T-helper 22 cell (primary cell): Measurements from ENCODE around the gene PODXL2.

Experiments used
- DNase-seq: peaks from one replicate; pipeline ENCODE4 v3.0.0-alpha.2; 2020; ENCODE audit warnings: low read depth

The PODXL2 gene

GRCh38 chr3:127709320-127710060, 80.5 kb downstream of the PODXL2 start:
- DNase-seq, result no peak

DNA sequence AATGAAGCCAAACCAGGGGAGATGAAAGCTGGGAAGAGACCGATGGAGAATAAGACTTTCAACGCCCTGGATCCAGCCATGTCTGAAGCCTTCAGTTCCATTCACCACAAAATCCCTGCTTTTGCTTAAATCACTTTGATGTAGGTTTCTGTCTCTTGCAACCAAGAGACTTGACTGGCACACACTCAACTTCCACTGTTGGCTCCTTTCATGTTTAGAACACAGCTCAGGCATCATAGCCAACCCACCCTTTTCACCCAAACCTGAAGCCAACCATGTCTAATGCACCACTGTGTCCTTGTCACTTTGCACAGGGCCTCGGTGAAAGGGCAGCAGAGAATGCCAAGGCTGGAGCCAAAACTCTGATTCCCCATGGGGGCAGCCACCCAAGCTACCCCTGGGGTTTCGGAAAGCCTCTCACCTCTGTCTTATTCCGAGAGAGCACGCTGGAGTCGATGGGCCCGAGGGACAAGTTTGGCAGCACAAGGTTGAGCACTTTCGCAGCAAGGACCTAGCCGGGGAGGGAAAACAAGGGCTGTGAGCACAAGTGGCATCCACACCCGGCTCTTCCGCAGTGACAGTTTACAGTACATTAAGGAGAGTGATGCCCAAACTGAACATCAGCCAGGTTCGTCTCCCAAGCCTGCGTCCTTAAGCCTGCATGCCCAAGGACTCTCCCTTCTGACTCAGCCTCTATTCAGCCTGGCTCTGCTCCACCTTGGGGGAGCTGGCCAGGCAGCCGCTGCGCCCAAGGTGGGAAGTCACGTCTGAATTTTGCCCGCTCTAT, 81.4 kb downstream of the PODXL2 start:
- DNase-seq, result no peak

GRCh38 chr3:127711021-127711695, 82.2 kb downstream of the PODXL2 start:
- DNase-seq, result no peak

DNA sequence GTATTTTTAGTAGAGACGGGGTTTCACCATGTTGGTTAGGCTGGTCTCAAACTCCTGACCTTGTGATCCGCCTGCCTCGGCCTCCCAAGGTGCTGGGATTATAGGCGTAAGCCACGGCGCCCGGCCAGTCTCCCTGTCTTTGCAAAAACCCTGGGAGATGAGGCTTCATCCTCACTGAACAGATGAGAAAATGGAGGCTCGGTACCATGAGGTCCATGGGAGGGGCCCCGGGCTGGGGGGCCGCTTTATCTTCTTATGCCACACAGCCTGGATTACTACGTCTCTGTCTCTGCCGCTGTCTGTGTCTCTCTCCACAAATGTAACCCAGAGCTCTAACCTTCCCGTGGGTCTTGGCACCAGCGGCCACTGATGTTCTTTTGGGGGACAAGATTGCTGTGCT, 82.9 kb downstream of the PODXL2 start:
- no peak for DNase-seq

DNA sequence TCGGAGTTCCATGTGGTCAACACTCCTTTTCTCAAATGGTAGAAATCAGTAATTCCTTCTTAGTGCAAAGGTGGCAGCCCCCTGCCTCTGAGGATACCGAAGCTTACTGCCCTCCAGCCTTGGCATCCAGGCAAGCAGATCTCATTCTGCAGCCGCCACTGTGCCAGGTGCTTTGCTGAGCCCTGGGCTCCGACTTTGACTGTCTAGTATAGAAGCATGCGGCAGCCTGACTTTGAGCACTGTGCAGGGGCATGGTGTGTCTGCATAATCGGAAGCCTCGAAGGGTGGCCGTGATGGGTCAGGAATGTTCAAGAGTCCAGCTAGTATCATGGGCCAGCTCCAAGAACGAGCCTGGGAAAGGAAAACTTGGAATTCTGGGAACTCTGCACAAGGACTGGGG, 83.5 kb downstream of the PODXL2 start:
- DNase-seq, result no peak

DNA sequence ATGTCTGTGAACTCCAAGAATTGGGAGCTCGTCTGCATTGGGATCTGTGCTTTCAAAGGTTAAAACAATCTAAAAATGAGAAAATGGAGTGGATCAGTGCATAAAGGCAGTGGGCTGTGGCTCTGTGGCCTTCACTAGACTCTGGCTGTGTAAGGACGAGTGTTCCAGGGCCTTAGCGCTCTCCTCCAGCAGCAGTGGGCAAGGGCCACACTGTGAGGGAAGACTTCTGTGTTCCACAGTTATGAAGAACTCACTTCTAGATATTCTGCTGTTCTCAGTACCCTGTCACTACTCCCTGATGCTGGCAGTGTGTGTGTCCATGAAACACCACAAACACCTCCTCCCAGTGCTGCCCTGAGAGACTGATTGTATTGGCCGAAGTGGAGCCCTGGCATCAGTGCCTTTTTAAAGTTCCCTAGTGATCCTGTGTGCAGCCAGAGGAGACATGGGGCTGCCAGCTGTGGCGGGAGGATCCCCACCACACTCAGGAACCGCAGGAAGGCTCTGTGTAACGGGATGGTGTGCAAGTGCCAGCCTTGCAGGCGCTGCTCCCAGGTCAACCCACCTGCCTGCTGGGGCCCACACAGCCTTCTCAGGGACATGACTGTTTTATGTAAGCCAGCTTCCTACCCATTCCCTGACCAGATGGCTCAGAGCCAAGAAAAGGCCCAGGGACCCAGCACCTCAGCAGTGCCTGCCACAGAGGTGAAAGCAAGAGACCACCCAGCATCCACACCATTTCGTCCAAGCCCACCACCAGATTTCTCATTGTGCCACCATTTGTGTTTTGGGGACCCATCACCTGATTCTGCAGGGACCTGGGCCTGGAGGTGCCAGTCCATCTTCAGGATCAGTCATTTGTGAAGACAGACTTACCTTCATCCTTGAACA, 84.1 kb downstream of the PODXL2 start:
- DNase-seq, result no peak

DNA sequence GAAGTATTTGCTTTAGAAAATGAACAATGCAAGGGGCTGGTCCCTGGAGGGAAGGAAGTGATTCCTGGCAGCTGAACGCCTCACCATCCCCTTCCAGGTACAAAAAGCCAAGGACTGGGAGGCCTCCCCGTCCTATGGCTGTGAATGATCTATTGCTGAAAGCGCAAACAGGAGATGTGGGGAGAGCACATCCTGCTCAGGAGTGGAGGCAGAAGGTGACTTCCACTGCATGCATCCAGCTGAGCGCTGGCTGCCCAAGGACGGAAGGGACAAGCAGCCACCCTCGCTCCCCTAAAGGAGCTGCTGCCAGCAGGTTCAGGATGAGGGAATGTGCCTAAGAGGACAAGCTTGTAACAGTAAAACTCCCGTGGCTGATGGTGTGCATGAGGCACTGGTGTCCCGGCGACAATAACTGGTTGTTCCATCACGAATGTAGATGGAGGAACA, 85.2 kb downstream of the PODXL2 start:
- DNase-seq, result no peak

DNA sequence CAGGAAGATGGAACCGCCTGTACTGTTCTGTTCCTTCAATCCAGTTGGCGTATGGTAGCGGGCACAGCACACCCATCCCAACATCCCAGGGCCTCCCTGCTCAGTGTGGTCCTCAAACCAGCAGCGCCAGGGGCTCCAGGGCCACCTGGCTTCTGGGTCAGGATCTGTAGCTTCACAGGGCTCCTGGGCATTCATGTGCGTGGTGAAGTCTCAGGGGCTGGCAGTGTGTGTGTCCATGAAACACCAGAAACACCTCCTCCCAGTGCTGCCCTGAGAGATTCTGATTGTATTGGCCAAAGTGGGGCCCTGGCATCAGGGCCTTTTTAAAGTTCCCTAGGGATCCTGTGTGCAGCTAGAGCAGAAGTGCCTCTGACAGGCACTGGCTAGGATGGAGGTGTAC, 85.9 kb downstream of the PODXL2 start:
- no peak for DNase-seq

- no peak for DNase-seq
Observed at GRCh38 chr3:127715532-127715931, 86.5 kb downstream of the PODXL2 start.

GRCh38 chr3:127716384-127716783, 87.4 kb downstream of the PODXL2 start:
- DNase-seq, result no peak

GRCh38 chr3:127717357-127718244, 88.6 kb downstream of the PODXL2 start:
- DNase-seq, result no peak

DNA sequence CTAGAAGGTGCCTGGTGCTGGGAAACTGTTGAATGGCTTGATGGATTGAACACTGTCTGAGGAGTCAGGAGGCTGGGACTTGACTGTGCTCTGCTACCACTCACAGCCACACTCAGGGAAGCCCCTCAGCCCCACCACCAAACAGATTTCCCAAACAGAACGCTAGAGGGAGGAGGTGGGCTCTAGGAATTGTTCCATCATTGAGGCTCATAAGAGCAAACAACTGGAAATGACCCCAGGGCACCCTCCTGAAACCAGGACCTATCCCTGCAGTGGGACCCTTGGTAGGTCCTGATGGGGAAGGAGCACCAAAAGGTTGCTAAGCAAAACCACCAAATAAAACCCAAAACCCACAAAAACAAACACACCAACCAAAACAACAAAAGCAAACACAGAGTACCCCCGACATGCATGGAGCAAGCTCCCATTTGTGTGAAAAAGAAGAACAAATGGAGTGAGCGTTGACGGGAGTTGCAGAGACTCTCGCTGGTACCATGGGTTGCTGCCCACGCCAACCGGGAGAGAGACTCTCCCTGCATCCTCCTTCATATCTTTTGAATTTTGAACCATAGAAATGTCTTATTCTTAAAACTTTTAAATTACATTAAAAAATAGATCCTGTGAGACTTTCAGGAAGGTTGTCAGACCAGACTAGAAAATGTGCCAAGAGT, 89.4 kb downstream of the PODXL2 start:
- DNase-seq, result no peak

DNA sequence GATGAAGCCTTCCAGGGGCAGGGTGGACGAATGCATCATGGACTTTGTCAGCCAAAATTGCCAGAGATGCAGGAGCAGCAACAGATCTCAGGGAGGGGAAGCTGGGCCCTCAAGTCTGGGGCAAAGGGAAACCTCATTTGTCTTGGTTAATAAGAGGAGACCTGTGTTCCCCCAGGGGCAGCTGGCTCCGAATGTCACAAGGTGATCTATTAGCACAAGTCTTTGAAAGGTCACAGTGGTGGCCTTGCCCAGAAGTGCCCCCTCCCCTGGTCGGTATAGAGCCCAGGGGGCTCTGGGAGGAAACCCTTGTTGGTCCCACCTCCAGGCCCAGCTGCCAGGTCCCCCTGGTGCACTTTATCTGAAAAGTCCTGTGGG, 89.9 kb downstream of the PODXL2 start:
- DNase-seq, result no peak

DNA sequence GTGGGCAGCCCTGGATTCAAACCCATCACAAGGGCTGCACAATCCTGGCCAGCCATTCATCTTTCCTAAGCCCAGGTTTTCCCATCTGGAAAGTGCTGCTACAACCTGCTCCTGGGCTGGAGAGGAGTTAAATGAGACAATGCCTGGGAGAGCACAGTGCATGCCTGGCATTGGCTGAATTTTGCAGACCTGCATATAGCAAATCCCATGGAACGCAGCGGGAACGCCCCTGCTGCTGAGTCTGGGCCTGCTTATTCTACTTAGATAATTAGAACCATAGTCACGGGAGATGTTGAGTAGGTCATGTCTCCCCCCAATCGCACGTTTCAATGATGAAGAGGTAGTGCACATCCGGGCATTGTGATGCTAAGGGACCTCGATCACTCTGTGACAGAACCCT, 90.4 kb downstream of the PODXL2 start:
- no peak for DNase-seq

DNA sequence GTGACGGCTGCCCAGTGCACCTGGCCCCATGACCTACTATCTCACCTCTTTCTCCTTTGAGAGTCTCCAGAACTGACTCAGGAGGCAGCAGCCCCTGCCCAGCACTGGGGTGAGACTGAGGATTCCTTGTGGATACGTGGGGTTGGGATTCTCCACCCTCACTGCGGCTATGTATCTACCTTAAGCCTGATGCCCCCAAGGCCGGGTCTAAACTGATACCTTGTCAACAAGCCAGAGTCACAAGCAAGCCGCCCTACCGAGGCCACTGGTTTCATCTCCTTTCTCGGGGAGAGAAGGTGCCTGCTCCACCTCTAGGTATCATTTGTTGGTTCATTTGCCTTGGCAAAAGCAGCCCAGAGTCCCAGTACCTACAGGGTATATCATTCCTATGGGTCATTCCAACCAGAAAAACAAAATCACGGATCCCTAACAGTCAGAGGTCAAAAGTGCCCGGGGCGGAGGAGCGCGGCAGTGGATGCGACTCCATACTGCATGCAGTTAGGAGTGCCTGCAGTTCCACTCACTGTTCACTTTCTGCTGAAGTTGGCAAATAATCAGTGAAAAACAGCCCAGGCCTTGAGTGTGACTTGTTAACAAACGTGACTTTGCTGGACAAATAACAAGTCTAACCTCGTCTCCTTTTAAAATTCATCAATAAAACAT, 91.3 kb downstream of the PODXL2 start:
- no peak for DNase-seq

GRCh38 chr3:127720985-127721935, 92.3 kb downstream of the PODXL2 start:
- no peak for DNase-seq

DNA sequence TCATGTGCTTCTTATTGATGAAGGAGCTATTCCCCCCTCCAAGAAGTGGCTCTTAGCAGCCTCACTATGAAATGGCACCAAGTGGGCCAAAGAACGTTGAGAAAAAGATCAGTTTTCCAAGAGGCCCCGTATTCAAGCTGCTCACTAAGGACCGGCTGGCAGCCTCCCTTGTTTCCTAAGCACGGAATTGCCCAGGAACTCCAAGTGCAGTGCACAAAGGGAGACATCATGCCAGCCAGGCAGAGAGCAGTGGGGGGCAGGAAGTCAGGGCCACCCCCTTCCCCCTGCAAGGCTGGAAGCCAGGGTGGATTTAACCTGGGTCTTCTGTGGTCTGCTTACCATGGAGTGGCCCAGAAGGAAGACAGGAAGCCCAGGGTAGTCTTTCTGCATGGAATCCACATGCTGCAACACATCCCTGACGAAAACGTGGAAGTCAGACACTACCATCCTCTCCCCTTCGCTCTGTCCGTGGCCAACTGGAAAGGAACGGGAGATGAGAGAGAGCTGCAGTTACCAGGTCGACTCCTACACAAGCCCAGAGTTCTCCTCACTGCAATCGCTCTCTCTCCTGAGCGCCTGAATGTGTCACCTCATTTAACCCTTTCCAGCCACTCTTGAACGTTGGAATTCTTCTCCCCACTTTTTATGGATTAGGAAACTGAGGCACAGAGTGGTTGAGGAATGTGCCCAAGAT, 93.3 kb downstream of the PODXL2 start:
- no peak for DNase-seq
